HG03175 (cell line): ENCODE results near the gene DYRK3.

Experiments
- ATAC-seq: cut with Tn5 transposase; IDR thresholded peaks from one replicate; pipeline ENCODE4 v1.9.1; 2021; ENCODE audit warnings: mild to moderate bottlenecking, moderate library complexity; ENCODE audit not compliant: unreplicated experiment

The DYRK3 gene

GRCh38 chr1:206658981-206659273 is 23.6 kb downstream of the DYRK3 start:
- no peak for ATAC-seq

DNA sequence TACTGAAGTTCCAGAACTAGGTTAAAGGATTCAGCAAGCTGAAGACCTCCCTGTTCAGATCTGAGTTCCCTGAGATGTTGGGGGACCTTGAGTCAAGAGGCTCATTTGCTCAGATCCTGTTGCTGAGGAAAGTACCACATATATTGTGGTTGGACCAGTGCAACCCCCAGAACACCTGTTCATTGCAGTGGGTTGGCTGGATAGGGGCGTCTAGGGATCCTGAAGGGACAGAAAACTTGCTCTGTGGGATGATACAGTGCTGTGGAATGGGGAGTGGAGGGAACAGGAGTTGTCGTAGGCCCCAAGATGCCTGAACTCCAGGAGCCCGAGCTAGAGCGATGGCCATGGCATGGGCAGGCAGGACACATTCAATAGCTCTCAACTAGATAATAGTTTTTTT is 24.8 kb downstream of the DYRK3 start:
- ATAC-seq = no peak

DNA sequence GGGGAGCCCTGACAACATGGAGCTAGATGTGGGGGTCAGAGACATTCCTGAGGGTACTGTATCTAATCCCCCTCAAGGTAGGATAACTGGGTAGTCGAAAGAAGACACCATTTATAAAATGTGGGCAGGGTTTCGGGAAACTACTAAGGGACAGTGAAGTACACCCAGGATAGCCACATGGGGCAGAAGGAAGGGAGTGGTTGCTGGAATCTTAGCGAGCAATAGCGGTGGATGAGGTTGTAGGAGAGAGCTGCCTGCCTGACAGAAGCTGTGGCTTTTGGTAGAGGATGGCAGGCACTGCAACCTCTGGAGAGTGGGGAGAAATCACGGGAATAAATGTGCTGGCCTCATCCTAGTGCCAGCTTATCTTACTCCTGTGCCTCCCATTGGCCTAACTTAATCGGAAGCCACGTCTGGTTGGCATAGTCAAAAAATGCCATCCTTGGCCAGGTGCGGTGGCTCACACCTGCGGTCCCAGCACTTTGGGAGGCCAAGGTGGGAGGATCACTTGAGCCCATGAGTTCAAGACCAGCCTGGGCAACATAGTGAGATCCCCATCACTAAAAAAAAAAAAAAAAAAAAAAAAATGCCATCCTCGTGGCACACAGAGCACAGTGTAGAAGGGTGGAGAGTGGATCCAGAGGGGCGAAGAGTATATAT is 26.0 kb downstream of the DYRK3 start:
- ATAC-seq = no peak

GRCh38 chr1:206662396-206663092 is 27.2 kb downstream of the DYRK3 start:
- no peak for ATAC-seq

DNA sequence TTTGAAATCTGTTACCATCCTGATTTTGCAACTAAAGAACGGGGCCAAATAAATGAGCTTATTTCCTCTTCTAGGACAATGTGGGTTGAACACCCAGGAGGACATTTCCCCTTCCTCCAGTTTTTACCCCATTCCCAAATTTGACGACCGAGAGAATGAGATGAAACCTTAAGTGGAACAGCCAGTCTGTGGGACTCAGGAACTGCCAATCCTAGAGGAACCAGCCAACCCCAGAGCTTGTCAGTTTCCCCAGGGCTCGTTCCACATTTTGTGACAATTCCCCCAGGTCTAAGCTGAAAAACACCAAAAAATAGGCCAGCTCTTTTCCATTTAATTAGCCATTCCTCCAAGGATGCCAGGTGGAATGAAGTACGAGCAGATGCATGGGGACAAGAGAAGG is 28.0 kb downstream of the DYRK3 start:
- ATAC-seq = no peak

GRCh38 chr1:206663832-206664652 is 28.7 kb downstream of the DYRK3 start:
- ATAC-seq = peak; percentile 57

DNA sequence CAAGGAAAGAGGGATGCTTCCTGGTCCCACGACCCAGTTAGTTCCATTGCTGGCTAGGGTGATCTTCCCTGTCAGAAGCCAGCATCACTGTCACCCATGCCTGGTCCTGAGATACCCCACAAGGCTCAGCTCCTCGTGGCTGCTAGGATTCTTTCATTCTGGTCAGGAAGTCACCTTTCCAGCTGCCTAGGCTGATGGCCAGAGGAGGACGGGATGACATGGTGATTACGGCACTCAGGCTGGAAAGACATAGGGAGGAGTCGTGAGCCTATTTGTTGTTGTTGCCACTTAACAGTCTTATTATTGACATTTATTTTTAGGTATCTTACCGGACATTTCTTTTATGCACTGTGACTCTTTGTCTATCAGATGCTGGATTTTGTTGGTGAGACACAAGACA is 29.4 kb downstream of the DYRK3 start:
- no peak for ATAC-seq

DNA sequence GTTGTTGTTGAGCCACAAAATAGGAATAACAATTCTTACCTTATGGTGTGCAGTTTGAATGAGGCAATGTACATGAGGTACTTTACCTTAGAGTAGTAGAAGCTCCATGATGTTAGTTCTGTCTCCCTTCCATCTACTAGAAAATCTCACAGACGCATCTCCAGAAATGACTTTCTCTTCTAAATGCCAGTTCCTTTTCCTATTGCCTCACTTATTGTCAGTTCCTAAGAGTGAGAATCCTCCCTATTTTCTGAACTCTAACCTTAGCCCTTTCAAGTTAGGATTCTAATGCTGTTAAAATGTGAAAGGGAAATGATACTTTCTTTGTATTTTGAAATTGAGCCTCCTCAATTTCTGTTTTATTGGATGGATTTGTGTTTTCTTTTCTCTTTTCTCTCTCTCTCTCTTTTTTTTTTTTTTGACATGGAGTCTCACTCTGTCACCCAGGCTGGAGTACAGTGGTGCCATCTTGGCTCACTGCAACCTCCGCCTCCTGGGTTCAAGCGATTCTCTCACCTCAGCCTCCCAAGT is 30.8 kb downstream of the DYRK3 start:
- no peak for ATAC-seq

DNA sequence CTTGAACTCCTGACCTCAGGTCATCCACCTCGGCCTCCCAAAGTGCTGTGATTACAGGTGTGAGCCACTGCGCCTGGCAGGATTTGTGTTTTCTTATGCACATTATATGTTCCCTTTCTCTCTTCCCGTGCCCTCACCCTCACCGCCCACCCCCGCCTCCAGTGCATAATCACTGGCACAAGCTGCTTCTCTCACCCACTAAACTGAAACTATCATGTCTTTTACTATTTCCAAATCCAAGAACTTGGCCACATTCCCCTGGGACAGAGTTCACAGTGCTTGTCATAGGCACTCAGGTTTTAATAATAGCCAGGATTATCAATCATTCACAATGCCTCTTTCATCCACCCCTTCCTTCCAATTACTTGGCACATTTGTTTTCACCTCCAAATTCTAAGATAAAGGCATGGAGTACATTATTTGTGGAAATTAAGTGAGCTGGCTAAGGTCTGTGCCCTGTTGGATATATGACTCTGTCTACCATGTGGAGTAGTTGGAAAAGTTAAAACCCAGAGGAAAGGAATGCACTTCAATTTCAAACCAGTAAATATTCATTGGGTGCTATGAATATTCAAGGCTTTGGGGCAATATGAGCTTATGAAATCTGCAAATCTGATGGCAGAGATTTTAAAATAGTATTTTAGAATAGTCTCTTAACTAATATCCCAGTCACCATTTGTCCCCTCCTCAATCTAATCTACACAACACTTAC is 31.8 kb downstream of the DYRK3 start:
- ATAC-seq = no peak

DNA sequence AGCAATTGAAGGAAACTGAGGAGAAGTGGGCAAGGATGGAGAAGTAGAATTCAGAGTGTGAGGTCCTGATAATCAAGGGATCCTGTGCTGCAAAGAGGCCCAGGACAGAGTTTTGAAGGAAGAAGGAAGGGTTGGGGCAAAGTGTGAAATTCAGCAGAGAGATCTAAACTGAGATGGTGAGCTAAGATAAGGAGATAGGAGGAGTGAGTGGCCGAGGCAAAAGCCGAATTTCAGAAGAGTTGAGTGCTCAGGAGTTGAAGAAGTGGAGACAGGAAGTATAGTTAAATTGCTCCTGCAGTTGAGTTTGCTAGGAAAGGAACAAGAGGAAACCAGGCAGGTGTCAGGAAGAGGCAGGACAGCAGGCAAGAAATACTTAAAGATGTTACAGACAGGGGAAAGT is 33.0 kb downstream of the DYRK3 start:
- no peak for ATAC-seq

DNA sequence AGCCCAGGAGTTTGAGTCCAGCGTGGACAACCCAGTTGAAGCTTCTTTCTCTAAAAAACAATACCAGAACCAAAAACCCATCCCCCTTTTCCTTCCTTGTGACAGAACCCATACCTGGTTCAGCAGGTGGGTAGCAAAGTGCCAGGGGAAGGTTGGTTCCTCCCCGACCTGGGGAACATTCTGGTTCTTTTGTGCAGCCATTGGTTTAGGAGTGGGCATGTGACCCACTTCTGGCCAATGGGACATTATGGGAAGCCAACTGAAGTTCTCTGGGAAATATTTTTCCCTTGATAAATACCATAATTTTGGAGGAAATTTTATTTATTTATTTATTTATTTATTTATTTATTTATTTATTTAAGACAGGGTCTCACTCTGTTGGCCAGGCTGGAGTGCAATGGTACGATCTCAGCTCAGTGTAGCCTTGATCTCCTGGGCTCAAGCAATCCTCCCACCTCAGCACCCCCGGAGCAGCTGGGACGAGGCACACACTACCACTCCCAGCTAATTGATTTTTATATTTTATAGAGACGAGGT is 33.6 kb downstream of the DYRK3 start:
- ATAC-seq = no peak

GRCh38 chr1:206672011-206672688 is 36.8 kb downstream of the DYRK3 start:
- ATAC-seq = no peak

DNA sequence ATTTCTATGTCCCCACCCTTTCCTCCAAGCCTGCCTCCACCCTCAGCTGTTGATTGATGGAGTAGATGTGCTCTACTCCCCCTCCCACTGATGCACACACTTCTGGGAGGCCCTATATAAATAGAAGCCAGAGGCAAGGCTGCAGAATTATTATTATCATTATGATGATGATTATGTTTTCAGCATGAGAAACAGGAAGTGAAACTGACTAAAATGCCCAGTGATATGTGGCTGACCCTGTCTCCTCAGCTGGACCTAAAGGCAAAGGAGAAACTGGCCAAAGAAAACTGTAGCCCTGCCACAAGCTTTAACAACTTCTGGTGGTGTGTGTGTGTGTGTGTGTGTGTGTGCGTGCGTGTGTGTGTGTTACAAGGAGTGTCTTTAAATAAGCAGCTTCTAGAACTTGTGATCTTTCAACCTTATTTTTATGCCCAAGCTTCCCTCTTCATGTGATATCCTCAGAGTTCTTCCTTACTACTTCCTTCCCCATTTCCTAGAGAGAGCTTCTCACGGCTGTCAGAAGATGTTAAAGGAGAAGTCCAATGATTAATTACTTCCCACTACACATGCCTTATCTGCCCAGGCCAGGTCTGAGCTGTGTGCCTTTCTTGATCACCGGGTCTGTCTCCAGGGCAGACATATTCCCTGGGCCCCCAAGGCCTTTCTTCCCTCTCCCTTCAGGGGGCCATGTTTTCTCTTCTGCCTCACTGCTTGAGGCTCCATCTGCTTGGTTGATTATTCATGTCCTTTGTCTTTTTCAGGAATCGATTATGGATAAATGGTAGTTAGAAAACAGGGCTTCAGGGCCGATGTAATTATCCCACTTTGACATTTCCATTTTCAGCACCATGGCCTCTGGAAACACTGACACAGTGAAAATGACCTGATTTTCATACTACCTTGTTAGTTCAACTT is 37.8 kb downstream of the DYRK3 start:
- no peak for ATAC-seq

DNA sequence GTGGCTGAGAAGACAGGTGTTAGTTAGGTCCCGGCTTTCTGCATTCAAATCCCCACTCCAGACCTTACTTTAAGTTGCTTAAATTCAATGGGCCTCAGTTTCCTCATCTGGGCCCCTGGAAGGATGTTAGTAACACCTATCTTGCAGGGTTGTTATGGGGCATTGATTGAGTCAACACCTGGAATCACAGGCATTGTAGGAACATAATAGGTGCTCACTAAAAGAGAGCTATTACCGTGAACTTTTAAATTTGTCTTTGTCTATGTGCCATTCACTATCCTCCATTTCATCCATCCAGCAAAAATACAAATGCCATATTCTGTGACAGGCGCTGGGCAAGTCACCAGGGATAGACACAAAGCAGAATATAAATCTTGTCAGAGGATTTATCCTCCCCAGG is 38.9 kb downstream of the DYRK3 start:
- no peak for ATAC-seq

- no peak for ATAC-seq
These were observed 39.4 kb downstream of the DYRK3 start for GRCh38 chr1:206674745-206675175.

GRCh38 chr1:206676499-206676898 is 41.2 kb downstream of the DYRK3 start:
- ATAC-seq = no peak

DNA sequence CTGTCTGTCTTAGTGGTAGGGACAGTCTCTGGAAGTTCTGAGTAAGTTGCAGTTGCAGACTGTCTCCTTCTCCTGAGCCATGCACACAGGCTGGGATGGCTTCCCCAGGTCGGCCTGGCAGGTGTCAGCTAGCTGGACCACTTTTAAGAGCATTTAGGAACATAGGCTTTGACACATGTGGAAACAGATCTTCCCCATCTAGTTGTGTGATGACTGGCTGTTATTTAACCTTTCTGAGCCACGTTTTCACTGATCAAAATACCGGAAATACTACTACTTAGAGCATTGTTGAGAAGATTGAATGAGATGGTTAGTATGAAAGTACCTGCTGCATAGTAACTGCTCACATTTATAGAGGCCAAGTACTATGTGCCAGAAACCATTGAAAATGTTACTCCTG is 43.2 kb downstream of the DYRK3 start:
- ATAC-seq = no peak

DNA sequence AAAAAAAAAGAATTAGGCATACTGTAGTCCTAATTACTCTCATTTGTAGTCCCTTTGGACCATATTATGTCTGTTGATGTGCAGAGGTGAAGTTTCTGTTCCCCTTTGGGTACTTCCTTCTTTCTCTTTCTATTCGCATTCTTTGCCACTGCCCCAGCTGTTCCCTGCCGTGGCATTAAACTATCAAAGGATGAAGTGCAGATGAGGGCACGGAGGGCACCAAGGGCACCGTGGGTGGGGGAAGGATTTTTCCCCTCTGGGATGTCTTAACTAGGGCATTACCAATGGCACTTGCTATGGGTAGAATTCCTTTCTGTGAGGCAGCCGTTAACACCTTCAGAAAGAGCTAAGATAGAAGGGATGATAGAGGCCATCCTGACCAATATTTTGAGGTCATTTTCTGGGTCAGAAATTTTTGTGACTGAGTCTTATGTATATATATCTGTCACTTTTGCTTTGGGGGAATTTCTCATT is 44.4 kb downstream of the DYRK3 start:
- peak; percentile 91 for ATAC-seq

GRCh38 chr1:206680279-206680678 is 44.9 kb downstream of the DYRK3 start:
- no peak for ATAC-seq
